ENCODE results near the gene PREB.

PREB gene

DNA sequence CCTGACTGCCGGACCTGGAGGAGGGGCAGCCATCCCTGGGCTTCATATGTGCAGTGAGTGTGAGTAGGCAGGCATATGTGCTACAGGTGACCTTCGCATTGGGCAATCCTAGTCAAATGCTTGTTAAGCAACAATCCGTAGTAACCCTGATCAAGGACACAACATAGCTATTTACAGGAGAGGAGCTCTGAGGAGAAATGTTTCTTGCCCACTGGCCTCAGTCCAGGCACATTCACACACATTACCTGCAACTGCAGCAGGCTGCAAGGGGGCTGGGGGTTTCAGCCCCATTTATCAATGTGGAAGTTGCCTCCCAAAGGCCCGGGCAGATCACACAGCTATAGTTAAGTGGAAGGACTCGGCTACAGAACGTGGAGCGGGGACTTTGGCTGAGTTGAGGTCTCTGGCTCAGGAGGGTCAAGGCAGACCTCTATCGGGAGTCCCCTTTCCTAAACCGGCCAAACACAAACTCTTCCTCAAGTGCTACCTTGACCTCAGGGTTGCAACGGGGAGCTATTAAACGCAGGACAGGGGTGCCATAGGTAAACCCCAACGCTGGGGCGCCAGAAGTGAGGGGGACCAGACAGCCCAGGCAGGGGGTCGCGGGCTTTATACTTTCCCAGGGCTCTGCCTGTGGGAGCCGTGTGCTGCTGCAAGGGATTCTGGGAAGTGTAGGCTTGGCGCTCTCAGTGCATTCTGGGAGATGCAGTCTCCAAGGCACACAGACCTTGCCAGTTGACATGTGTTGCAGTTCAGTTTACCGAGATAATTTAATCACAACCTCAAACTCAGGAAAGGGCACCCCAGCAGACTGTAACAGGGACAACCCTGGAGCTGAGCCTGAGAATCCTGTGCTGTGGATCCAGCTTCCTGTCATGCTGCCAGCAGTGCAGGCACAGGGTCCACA lies 38.4 kb downstream of the PREB start:
- no peak for DNase-seq (ENCODE audit: low read depth in 2 of 2)

DNA sequence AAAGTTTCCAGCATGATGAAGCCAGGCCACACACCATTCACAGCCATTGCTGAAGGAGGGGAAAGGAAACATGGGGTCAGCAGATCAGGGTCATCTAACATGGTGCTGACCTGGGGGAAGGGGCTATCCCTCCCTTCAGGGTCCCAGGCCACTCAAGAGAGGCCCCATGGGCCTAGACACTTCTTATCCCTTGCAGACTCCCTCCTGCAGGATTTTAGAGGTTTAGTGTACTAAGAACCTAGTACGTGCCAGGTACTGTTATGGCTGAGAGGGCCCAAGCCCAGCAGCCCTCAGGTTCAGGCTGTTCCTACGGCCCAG lies 39.0 kb downstream of the PREB start:
- no peak for DNase-seq (ENCODE audit: low read depth in 2 of 2)

DNA sequence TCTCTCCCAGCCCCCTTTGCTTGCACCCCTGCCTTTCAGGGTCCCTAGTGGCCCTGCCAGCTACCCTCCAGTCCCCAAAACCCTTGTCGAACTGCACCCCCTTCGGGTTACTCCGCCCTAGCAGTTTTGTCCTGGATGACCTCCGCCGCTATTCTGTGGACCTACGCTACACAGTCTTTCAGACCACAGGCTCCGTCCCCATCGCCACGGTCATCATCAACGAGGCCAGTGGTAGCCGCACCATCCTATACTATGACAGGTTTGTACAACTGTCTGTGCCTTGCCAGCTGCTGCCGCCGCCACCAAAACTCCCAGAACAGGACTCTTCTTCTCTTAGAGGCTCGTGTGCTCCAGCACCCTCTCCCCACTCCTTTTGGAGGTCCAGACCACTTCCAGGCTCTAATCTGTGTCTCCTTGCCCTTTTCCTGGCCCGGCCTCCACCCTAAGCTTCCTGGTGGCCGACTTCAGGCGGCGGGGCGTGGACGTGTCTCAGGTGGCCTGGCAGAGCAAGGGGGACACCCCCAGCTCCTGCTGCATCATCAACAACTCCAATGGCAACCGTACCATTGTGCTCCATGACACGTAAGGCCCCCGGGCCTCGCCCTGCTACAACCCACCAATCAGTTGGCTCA lies 40.0 kb downstream of the PREB start:
- no peak for DNase-seq (ENCODE audit: low read depth in 2 of 2)

DNA sequence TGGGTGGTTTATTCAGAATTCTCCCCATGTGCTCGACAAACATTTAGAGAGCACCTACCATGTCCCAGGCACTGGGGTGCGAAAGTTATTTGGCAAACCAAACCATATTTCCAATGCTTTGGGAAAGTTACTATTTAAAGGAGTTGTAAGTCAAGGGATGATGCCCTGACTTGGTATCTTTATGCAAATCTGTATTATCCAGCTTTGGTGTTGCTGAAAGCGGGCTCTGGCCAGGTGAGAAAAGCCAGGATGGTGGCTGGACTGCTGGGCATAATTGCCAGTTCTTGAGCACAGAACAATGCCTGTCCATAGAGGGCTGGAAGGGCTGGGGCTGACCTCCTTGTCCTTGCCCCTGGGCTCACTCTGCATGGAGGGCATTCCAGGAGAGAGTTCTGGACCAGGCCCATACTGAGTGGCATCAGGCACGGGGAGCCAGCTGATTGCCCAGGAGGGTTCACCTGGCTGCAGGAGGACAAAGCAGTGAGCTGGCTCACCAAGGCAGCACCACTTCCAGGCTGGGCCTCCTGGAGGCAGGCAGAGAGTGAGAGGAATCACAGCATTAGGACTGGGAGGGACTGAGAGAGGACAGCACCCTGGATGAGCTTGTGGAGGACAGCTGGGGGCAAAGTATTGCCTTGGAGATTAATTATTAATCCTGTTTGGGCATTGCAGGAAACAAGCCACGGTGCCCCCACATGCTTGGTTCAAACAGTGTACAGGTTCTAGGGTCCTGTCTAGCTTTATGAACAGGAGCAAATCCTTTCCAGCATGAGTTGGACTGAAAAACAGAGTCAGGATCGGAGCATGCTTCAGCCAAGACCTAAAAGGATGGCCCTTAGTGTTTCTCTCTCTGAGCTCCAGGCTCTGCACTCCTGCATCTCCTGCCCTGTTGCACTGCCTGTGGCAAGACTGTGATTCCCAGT lies 40.7 kb downstream of the PREB start:
- no peak for DNase-seq (ENCODE audit: low read depth in 2 of 2)

DNA sequence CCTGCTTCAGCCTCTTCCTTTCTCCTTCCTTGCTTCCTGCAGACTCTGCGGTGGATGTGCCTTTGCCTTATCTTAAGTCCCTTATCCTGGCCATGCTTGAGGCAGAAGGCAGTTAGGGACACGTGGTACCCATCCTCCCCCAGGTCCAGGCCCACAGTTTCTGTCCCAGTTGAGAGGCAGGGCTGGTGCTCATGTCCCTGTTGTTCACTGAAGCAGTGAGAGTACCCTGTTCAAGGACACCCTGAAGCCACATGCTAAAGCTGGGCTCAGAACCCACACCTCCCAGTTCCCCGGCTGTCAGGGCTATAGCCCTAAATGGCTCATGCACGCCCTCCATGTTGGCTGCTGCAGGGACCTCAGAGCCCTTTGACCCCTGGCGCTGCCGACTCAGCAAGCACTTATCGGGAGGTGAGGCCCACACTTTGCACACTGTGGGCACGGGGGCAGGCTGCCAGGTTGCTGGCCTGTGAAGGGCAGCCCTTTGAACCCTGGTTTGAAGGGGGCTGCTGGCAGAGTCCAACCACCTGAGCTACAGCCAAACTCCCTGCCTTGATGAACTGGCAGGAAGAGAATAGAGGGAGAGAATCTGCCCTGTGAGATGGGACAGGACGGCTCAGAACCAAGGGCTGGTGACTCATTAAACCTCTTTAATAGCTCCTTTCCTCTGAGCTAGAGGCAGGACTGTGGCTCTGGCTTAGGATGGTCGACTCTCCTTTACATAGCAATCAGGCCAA lies 41.6 kb downstream of the PREB start:
- DNase-seq (ENCODE audit: low read depth in 2 of 2): no peak

DNA sequence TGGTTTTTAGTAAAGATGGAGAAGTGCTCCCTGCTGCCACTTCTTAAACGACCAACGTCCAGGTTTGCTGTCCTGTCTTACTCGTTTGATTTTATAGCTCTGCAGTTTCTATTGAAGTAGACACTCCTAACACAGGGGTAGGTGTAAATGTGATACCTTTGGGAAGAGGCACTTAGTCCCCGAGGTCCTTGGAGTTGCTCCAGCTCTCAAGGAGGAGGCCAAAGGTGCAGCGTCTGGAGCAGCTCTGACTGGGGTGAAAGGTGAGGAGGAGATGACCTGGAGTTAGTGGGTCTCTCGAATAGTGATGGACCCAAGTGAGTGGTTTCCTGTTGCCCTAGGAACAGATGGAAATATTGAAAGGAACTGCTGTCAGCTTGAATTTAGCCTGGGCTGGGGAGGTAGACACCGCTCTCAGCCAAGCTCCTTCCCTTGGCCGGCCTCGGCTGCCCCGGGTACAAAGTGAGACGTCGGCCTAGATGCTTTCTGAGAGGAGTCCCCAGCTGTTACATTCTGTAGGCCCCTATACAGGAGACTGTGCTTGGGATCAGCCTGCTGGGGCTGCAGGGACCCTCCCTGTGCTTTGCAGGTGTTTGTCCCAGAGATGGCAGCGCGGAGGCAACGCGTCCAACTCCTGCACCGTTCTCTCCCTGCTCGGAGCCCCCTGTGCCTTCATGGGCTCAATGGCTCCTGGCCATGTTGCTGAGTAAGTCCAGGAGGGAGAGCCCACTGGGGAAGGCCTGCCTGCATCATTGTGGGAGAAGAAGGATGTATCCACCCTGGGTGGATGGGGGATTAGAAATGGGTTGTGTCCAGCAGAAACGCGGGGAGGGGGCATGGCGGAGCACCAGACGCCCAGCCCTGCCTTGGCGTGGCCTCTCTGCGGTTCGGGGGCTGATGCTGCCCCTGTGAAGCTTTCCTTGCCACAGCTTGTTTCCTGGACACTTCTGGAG lies 42.4 kb downstream of the PREB start:
- DNase-seq (ENCODE audit: low read depth in 2 of 2): no peak

DNA sequence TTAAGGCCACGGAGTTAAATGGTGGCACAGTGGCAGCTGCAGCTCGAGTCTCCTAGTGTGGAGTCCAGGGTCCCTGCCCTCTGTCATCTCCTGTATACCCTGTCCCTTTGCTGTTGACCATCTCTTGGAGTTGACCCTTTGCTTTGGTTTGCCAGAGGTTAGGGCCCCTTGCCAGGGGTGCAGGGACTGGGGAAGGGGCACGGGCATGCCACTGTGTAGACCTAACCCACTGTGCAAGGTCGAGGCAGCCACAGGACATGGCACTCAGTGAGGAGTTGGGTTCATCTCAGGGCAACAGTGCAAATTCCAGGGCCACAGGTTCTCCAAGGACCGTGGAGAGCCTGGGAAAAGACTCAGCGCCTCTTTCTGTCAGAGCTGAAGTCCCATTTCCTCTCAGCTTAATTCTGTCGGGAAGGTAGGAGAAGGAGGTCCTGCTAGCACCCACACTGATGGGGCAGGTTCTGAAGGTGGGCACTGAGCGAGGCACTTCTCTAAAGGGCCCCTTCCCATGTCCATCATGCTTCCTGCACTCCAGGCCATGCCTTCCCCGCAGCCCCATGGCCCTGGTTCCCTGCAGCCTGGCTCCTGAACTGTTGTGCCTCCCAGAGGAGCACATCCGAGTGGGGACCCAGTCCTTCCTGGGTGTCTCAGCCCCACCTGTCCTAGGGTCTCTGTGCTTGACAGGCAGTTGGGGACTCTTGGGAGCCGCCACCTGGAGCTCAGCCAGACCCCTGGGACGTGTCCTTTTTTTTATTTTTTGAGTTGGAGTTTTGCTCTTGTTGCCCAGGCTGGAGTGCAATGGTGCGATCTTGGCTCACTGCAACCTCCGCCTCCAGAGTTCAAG lies 45.1 kb downstream of the PREB start:
- no peak for DNase-seq (ENCODE audit: low read depth in 2 of 2)

DNA sequence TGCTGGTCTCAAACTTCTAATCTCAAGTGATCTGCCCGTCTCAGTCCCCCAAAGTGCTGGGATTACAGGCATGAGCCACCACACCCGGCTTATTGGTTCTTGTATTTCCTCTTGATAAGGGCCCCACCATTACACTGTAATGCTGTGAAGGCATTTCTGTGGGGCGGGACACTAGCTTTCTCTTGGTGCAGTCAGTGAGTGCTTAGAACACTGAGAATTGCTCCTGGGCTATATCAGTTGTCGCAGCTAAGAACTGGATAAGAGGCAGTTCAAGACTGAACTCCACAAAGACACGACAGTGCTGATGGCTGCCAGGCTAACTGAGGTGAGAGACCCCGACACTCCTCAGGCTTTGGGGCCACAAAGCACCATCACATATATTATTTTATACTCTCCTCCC lies 45.8 kb downstream of the PREB start:
- no peak for DNase-seq (ENCODE audit: low read depth in 2 of 2)

DNA sequence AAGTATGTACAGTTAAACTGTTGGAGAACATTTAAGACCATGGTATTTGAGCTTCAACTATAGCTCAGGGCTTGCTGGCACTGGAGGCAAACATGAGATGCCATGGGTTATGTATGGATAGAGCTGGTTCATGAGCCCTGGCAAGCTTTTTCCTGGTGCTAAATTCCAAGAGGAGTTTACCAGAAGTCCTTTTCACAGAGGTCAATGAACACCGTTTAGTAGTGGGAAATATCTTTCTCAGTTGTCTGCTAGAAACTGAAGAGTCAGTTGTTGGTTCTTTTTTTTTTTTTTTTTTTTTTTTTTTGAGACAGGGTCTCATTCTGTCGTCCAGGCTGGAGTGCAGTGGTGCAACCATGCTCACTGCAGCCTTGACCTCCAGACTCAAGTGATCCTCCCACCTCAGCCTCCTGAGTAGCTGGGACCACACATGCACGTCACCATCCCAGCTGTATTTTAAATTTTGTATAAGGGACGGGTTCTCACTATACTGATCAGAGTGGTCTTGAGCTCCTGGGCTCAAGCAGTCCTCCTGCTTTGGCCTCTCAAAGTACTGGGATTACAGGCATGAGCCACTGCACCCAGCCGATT lies 46.5 kb downstream of the PREB start:
- DNase-seq (ENCODE audit: low read depth in 2 of 2): no peak

DNA sequence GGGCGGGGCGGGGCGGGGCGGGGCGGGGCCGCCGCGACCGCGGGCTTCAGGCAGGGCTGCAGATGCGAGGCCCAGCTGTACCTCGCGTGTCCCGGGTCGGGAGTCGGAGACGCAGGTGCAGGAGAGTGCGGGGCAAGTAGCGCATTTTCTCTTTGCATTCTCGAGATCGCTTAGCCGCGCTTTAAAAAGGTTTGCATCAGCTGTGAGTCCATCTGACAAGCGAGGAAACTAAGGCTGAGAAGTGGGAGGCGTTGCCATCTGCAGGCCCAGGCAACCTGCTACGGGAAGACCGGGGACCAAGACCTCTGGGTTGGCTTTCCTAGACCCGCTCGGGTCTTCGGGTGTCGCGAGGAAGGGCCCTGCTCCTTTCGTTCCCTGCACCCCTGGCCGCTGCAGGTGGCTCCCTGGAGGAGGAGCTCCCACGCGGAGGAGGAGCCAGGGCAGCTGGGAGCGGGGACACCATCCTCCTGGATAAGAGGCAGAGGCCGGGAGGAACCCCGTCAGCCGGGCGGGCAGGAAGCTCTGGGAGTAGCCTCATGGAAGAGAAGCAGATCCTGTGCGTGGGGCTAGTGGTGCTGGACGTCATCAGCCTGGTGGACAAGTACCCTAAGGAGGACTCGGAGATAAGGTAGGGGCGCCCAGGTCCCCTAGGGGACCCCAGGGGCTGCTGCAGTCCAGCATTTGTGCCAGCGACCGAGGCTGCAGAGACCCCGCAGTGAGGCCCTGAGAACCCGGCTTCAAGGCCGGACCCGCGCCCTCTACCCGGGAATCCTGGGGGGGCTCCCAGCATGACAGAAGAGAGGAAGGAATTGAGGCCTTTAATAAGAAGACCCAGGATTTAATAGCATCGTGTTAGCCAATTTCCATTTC lies 47.5 kb downstream of the PREB start, which contains the start of gene KHK:
KHK (plus strand) TSS at position 49 of the 870 bp plus-strand sequence; CDS start at position 537, 488 bp downstream.
- no peak for DNase-seq (ENCODE audit: low read depth in 2 of 2)

DNA sequence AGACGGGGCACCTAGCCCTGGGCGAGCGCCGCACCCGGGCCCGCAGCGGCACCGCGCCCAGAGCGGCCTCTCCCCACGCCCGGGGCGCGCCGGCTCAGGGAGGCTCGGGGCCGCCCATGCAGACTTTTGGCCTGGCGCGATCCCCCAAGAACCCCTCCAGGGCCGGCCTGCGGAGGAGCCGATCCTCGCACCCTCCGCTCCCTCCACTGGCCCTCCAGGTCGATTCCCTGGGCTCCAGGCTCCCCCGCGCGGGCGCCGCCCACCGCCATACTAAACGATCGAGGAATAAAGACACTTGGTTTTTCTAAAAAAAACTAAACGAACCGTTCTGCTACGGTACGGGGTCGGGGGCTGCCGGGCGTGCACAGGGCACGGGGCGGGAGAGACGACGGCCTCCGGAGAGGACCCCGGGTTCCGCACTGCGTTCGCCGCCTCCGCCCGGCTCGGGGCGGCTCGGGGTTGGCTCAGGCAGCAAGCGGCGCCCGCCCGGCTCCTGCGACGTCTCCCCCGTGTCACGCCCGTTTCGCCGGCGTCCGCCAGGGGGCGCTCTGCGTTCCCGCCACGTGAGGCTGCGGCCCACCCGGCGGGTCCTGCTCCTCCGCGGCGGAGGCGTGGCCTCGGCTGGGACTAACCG lies 48.2 kb downstream of the PREB start:
- peak; percentile 97 to 98 for DNase-seq (ENCODE audit: low read depth in 2 of 2)

DNA sequence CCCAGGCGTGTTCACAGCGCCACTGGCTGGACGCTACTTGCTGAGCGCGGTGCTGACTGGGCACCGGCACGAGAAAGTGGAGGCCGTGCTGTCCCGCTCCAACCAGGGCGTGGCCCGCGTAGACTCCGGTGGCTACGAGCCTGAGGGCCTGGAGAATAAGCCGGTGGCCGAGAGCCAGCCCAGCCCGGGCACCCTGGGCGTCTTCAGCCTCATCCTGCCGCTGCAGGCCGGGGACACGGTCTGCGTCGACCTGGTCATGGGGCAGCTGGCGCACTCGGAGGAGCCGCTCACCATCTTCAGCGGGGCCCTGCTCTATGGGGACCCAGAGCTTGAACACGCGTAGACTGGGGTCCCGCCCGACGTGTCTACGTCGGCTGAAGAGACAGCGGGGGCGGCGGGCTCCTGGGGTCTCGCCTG lies 48.8 kb downstream of the PREB start:
- peak in 1 of 2 donors; percentile 13 for DNase-seq (ENCODE audit: low read depth in 2 of 2)

DNA sequence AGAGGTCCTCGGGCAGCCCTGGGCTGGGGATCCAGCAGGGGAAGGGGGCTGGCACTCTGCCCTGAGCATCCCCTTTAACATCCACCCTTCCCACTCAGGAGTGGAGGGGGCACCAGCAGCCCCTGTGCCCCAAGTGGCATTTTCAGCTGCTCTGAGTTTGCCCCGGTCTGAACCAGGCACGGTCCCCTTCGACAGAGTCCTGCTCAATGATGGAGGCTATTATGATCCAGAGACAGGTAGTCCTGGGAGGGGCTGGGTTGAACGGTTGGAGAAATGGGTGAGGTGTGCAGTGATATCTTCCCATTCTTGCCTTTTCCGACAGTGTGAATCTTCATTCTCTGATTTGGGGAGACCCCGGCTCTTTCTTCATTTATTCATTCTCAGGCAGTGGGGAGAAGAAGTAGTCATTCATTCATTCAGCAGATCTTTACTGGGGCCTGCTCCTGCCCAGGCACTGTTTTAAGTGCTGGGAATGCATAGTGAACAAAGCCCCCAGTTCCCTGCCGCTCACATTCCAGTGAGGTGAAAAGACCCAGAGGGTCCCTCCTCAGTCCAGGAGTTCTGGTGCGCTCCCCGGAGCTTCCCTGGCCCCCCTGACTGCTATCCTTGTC lies 49.3 kb downstream of the PREB start:
- DNase-seq (ENCODE audit: low read depth in 2 of 2): no peak

DNA sequence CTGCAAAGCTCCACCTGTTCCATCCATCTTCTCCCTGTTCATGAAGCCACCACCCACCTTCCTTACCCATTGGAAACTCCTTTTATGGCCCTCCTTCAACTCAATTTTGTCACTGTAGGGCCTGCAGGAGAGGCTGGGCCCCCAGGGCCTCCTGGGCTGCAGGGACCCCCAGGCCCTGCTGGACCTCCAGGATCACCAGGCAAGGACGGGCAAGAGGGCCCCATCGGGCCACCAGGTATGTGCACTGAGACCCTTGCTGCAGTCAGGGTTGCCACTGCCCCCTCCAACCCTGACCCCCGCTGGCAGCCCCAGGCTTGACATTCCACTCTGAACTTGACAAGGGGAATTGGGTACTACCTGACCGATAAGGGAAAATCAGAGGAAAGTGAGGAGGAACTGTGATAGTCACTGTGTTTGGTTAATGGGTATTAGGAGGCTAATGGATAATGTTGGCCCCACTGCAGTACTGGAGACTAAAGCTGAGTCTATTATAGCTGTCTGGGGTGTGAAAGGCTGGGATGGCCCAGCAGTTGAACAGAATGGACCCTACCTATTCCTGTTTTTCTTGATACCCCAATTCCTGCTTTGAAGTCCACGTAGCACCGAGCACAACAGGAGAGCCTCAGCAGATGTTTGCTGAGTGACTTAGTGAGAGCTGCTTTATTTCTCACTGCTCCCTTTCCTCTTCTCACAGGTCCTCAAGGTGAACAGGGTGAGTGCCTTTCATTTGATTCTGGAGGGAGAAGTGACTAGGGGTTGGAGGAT lies 50.0 kb downstream of the PREB start:
- DNase-seq (ENCODE audit: low read depth in 2 of 2): no peak

DNA sequence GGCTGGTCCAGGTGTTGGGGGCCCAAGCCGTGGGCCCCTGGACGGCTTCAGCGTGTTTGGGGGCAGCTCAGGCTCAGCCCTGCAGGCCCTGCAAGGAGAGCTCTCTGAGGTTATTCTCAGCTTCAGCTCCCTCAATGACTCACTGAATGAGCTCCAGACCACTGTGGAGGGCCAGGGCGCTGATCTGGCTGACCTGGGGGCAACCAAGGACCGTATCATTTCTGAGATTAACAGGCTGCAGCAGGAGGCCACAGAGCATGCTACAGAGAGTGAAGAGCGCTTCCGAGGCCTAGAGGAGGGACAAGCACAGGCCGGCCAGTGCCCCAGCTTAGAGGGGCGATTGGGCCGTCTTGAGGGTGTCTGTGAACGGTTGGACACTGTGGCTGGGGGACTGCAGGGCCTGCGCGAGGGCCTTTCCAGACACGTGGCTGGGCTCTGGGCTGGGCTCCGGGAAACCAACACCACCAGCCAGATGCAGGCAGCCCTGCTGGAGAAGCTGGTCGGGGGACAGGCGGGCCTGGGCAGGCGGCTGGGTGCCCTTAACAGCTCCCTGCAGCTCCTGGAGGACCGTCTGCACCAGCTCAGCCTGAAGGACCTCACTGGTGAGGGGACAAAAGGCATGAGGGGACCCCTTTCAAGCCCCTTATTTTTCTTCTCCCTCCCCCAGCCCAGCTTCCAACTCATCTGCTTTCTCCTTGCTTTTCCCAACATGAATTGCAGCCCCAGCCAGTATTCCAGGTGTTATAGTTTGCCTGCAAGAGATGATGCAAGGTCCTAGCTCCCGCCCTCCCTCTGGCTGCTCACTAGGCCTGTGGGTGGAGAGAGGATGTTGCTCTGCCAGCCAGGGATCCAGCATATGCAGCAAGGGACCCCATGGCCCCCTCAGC lies 50.8 kb downstream of the PREB start:
- no peak for DNase-seq (ENCODE audit: low read depth in 2 of 2)

Measured in stimulated activated CD4-positive, alpha-beta T cell treated with anti-CD3 and anti-CD28 coated beads, Interleukin-1b, Interleukin-23, amount 100 ng/mL, for 1 hour (primary cell).